Muscle layer of duodenum (tissue), 2 donors: Measurements from ENCODE around the gene CELA3B.
A peak's percentile ranks its signal among the peaks of the same experiment; 100 is the strongest.
"Not testable (repeated sequence)": the region's sequence is repeated elsewhere in the genome, so short reads cannot be mapped to it uniquely, and the experiment has no call there.

Experiments used
- H3K27ac ChIP-seq: one replicate; pipeline ENCODE4 v1.7.0; 2013; ENCODE audit warnings: mild to moderate bottlenecking, low read length
- H3K27me3 ChIP-seq: one replicate; pipeline ENCODE4 v1.7.0; 2013; ENCODE audit warnings: low read depth, mild to moderate bottlenecking, control low read depth, low read length
- H3K36me3 ChIP-seq, 2 donors: one replicate each; pipeline ENCODE4 v1.7.0; 2013; ENCODE audit warnings: low read length in 2 of 2, control low read depth in 1 of 2, mild to moderate bottlenecking in 1 of 2; ENCODE audit not compliant: insufficient read depth in 2 of 2, control insufficient read depth in 1 of 2
- H3K4me1 ChIP-seq, 2 donors: one replicate each; pipeline ENCODE4 v1.7.0; 2013; ENCODE audit warnings: low read length in 2 of 2, mild to moderate bottlenecking in 2 of 2, control low read depth in 1 of 2, moderate library complexity in 1 of 2; ENCODE audit not compliant: insufficient read depth in 2 of 2, control insufficient read depth in 1 of 2
- H3K4me3 ChIP-seq, 2 donors: one replicate each; pipeline ENCODE4 v1.7.0; 2013; ENCODE audit warnings: low read length in 2 of 2, low read depth in 1 of 2, mild to moderate bottlenecking in 1 of 2
- H3K9me3 ChIP-seq, 2 donors: one replicate each; pipeline ENCODE4 v1.7.0; 2013; ENCODE audit warnings: low read length in 2 of 2, control low read depth in 1 of 2, mild to moderate bottlenecking in 1 of 2; ENCODE audit not compliant: control insufficient read depth in 1 of 2
- donor health status: healthy.

The CELA3B gene, protein sequence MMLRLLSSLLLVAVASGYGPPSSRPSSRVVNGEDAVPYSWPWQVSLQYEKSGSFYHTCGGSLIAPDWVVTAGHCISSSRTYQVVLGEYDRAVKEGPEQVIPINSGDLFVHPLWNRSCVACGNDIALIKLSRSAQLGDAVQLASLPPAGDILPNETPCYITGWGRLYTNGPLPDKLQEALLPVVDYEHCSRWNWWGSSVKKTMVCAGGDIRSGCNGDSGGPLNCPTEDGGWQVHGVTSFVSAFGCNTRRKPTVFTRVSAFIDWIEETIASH

DNA sequence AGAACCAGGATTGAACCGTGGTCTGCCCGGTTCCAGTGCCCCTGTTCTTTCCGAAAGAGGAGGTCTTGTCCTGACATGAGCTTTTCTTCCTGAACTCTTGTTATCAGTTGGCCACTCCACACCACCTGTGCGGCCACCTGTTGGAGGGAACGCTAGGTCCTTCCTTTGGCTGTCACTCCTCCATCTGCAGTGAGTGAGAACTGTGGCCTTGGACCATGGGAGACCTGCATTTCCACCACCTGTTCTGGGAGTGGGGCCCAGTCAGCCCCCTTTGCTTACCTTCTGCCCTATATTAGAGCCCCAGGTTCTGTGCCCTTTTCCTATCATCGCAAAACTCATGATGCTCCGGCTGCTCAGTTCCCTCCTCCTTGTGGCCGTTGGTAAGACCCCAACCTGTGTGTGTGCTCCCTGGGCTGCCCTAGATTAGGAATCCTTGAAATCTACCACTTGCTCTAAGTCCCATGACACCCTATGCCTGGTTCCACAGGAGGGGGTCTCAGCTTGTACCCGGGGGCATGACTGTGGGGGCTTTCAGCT, at the start of gene CELA3B:
Gene CELA3B, plus strand, starts transcription at position 320 of the 537 bp plus-strand sequence. Its CDS starts 18 bp downstream, at position 338.
- not testable (repeated sequence) for H3K27ac ChIP-seq, H3K27me3 ChIP-seq

DNA sequence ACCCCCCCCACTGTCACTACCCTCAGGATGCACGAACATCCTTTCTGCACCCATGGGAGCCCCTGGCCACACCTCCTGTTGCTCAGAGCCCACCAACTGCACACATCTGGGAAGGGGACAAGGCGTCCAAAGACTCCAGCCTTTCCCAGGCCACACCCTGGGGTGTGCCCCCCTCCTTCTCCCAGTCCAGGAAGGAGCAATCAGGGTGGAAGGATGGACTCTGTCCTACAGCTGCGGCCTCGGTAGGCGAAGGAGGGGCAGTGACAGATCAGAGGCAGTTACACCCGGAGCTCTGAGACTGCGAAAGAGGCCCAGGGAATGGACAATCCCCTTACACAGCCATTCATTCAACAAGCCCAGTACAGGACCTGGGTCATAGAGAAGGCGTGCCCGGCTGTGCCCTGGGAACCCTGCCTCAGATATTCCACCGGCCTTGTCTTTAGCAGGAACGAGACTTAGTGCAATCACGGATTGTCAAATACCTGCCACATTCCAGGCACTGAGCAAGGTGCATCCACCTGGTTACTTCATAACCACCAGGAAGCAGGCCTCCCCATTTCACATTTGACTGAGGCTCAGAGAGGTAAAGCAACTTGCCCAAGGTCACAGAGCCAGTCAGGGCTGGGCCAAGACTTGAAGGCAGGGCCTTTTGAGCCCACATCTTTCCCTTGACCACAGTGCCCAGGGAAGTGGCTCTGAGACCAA, 49.1 kb upstream of the CELA3B start:
- peak overlapping the region; percentile 87 for H3K27ac ChIP-seq
- no peaks in the 10 kb centered on the region for H3K27me3 ChIP-seq
- peak overlapping the region in 1 of 2 donors; percentile 20 for H3K4me3 ChIP-seq
- no peaks in the 10 kb centered on the region for H3K9me3 ChIP-seq
- peaks cover 57 to 82% of the 10 kb centered on the region in 2 donors for H3K4me1 ChIP-seq
- H3K36me3 ChIP-seq = no peaks in the 10 kb centered on the region

More for the DNA sequence above, at the start of gene CELA3B:
- H3K36me3 ChIP-seq, H3K4me3 ChIP-seq, H3K9me3 ChIP-seq, H3K4me1 ChIP-seq: not testable (repeated sequence)

GRCh38 chr1:21930080-21930571, 46.7 kb upstream of the CELA3B start:
- no peaks in the 10 kb centered on the region for H3K27me3 ChIP-seq
- no peak overlapping the region for H3K4me3 ChIP-seq
- no peaks in the 10 kb centered on the region for H3K36me3 ChIP-seq
- H3K9me3 ChIP-seq = no peaks in the 10 kb centered on the region
- peak overlapping the region; percentile 95 for H3K27ac ChIP-seq
- H3K4me1 ChIP-seq = peaks cover 55 to 80% of the 10 kb centered on the region in 2 donors

- H3K36me3 ChIP-seq = no peaks in the 10 kb centered on the region
- no peak overlapping the region for H3K4me3 ChIP-seq
- peaks cover 50 to 75% of the 10 kb centered on the region in 2 donors for H3K4me1 ChIP-seq
- H3K27ac ChIP-seq = peak overlapping the region; percentile 95
- H3K9me3 ChIP-seq = no peaks in the 10 kb centered on the region
- no peaks in the 10 kb centered on the region for H3K27me3 ChIP-seq
Observed at GRCh38 chr1:21930629-21931170, 46.1 kb upstream of the CELA3B start.

DNA sequence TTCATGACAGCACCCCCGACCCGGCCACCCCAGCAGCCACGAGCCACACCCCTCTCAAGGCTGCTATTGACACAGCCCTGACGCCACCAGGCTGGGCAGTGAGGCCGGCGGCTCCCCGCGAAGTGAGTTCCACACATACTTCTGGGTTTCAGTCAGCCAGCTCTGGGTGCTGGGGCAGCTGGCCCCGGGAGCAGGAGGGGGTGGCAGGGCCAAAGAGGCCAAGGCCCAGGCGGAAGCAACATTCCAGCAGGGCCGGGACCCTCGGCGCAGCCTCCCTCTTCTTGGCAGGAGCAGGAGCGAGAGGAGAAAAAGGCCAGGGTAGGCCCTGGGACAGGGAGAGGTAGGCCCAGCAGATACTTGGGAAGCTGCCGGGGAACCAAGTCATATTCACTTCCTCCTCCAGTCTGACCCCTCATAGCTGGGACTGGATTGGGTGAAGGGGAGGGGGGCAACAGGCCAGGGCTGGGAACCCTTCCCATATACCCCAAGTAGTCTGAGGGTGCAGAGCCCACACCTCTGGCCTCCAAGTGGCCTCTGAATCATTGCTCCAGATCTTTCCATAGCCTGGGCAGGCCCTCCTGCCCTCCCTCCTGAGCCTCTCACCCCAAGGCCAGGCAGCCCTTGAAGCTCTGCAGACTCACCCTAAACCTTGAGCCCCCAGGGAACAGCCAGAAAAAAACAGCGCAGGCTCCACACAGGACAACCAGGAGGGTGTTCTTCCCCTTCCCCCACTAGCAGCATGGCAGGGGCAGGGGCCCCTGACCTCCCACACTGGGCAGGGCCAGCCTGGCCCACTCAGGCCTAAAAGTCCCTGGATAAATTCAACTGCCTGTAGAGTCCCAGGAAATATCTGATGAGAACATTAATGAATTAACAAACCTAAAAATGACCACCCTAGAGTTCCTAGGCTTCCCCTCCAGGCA, 45.4 kb upstream of the CELA3B start:
- peak overlapping the region in 1 of 2 donors; percentile 45 for H3K4me3 ChIP-seq
- H3K4me1 ChIP-seq = peaks cover 44 to 67% of the 10 kb centered on the region in 2 donors
- H3K9me3 ChIP-seq = no peaks in the 10 kb centered on the region
- peaks cover 0 to under 1% of the 10 kb centered on the region in 2 donors for H3K36me3 ChIP-seq
- H3K27ac ChIP-seq = peak overlapping the region; percentile 95
- H3K27me3 ChIP-seq = no peaks in the 10 kb centered on the region

GRCh38 chr1:21932127-21932526, 44.7 kb upstream of the CELA3B start:
- H3K36me3 ChIP-seq = peaks cover 0 to 4% of the 10 kb centered on the region in 2 donors
- peak overlapping the region in 1 of 2 donors; percentile 45 for H3K4me3 ChIP-seq
- H3K27ac ChIP-seq = peak overlapping the region; percentile 95
- H3K4me1 ChIP-seq = peaks cover 41 to 62% of the 10 kb centered on the region in 2 donors
- no peaks in the 10 kb centered on the region for H3K9me3 ChIP-seq
- no peaks in the 10 kb centered on the region for H3K27me3 ChIP-seq

GRCh38 chr1:21933397-21934248, 43.2 kb upstream of the CELA3B start:
- H3K4me3 ChIP-seq = peak overlapping the region; percentile 22 to 87
- no peaks in the 10 kb centered on the region for H3K27me3 ChIP-seq
- peak overlapping the region; percentile 95 for H3K27ac ChIP-seq
- peaks cover 32 to 57% of the 10 kb centered on the region in 2 donors for H3K4me1 ChIP-seq
- H3K36me3 ChIP-seq = peaks cover 0 to 4% of the 10 kb centered on the region in 2 donors
- H3K9me3 ChIP-seq = no peaks in the 10 kb centered on the region

DNA sequence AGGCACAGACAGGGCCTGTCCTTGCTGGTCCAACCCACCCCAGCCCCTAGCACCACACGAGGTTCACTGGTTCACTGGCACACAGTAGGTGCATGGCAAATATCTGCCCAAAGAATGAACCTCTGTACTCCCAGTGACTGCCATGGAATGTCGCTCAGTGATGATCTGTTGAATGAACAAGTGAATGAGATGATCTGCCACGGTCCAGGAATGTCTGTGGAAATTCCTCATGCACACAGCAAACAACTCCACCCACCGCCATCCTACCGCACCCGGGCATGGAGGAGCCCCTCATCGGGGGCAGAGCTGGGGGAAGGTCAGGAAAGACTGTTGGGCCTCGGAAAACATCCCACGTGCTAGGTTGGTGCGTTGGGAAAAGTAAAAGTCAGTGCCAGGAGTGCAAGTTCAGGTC, 41.4 kb upstream of the CELA3B start:
- H3K27ac ChIP-seq = peak overlapping the region; percentile 93
- H3K4me3 ChIP-seq = peak overlapping the region; percentile 65 to 87
- peaks cover 0 to 4% of the 10 kb centered on the region in 2 donors for H3K36me3 ChIP-seq
- H3K27me3 ChIP-seq = no peaks in the 10 kb centered on the region
- peaks cover 29 to 56% of the 10 kb centered on the region in 2 donors for H3K4me1 ChIP-seq
- H3K9me3 ChIP-seq = no peaks in the 10 kb centered on the region

DNA sequence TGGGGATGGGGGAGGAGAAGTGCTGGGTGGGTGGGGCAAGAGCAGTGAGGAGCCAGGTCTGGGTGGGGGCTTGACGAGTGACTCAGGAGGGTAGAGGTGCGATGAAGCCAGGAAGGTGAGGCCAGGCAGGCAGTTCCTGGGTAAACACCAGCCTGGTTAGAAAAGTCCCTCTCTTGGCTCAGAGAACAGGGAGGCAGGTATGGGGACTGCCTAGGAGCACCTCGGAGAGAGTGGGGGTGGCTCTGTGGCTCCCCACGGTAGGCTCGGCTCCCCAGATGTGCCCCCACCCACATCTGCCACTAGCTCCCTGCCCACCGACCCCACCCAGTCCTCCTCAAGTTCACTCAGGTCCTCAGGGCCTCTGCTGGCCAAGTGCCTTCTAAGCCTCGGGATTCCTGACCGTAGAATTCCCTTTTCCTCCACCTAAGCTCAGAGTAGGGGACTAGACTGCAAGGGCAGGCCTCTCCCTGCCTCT, 40.9 kb upstream of the CELA3B start:
- H3K27ac ChIP-seq = peak overlapping the region; percentile 93
- H3K4me1 ChIP-seq = peaks cover 31 to 50% of the 10 kb centered on the region in 2 donors
- peak overlapping the region; percentile 65 to 87 for H3K4me3 ChIP-seq
- H3K27me3 ChIP-seq = no peaks in the 10 kb centered on the region
- H3K9me3 ChIP-seq = no peaks in the 10 kb centered on the region
- H3K36me3 ChIP-seq = peaks cover 0 to 4% of the 10 kb centered on the region in 2 donors
